OCI-LY3 (cell line): ENCODE results near the gene JARID2.

Experiments
- CTCF ChIP-seq: fragments of 200-600, 300-600 bp; sonication (generic); IDR thresholded peaks from 2 replicates; pipeline ENCODE4 v1.5.1; 2014; ENCODE audit warnings: antibody characterized with exemption, low read length, low read depth
- EZH2phosphoT487 ChIP-seq: fragments of 200-600 bp; shearing (Covaris generic); IDR thresholded peaks from 2 replicates; pipeline ENCODE4 v1.6.1; 2018; ENCODE audit warnings: antibody characterized with exemption, mixed run types, low read depth

DNA sequence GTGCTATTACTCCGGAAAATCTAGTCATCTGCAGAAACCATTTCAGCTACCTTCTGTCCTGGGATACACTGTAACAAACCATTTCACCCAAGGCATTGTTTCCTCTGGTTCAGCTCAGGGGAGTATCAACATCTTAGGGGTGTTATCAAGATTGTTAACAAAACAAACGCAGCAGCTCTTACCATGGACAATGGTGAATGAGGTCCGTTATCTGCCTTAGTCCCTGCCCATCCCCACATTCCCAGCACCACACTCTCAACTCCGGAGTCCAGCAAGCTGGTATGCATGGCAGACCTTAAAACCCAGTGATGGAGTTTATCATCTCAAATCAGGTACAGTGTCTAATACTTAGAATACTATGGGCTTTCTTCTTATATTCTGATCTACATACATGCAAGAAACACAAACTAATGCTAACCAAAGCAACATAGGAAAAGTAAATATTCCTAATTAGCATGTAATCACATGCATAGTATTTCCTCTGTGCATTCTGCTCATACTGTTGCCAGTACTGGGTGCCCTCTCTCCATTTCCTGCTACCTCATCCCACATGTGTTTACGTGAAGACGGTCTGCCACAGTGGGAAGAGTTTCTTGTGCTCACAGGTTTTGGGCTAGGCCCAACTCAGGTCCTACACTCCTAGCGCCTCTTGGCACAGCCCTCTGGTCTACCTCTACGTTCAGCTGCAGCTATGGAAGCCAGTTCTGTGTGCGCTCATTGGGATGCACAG, 293.1 kb downstream of the JARID2 start:
- TF ChIP-seq CTCF (no peak), EZH2phosphoT487 (no peak)
